Measurements from ENCODE around the gene CHAT.

GRCh38 chr10:49629431-49629881 lies 15.6 kb downstream of the CHAT start:
- TF ChIP-seq EZH2phosphoT487 (IDR thresholded peaks at IDR 0.05) (no peak), CTCF (IDR thresholded peaks at IDR 0.05) (no peak), EZH2 (IDR thresholded peaks at IDR 0.05) (no peak)
